ENCODE data around the gene FBXW12.
"Not testable (repeated sequence)": the region's sequence is repeated elsewhere in the genome, so short reads cannot be mapped to it uniquely, and the experiment has no call there.

The FBXW12 gene, protein sequence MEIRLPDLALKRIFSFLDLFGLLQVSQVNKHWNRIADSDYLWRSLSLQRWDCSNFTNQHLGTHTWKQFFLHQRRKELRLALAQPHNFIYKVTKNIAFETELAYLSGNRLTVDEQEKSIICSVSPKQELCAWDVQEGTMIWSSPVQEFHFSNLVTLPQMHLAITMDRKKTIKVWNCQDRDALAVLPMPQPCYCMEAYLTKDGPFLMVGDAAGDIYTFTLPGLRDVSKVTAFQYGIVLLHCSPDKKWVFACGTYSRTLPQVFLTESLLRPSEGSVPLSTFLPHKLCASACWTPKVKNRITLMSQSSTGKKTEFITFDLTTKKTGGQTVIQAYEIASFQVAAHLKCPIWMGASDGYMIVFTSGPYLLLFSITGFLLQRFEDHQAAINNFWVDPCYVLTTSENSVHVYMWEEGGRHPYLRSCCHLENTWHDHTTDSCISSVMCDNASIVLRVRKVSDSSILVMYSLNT

DNA sequence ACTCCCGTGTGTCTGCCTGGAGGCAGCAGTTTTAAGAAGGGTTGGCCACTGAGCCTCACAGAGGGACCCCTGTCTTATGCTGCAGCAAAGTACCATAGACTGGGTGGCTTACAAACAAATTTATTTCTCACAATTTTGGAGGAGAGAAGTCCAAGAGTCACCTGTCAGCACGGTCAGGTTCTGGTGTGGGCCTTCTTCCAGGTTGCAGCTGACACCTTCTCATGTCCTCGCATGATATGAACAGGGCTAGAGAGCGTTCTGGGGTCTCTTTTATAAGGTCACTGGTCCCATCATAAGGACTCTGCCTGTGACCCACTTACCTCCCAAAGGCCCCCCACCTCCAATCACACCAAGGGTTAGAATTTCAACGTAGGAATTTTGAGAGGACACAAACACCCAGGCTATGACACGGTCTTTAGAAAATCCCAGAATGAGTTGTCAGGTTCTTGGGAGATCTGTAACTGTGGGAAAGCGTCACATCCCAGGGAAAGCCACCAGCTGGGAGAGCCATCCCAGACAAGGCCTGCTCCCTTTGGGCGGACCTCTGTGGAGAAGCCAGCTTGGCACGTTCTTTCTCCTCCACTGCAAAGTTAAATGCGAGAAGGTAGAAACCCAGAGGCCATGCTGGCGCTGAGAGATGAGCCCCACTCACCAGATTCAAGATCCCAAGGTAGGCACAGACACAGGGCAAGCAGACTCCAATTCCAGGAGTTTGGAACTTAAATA lies at the start of gene FBXW12:
TSS of gene FBXW12 (plus strand) at position 569 of the 726 bp plus-strand sequence. CDS start 549 bp downstream, outside the sequence.
- no peak for DNase-seq

DNA sequence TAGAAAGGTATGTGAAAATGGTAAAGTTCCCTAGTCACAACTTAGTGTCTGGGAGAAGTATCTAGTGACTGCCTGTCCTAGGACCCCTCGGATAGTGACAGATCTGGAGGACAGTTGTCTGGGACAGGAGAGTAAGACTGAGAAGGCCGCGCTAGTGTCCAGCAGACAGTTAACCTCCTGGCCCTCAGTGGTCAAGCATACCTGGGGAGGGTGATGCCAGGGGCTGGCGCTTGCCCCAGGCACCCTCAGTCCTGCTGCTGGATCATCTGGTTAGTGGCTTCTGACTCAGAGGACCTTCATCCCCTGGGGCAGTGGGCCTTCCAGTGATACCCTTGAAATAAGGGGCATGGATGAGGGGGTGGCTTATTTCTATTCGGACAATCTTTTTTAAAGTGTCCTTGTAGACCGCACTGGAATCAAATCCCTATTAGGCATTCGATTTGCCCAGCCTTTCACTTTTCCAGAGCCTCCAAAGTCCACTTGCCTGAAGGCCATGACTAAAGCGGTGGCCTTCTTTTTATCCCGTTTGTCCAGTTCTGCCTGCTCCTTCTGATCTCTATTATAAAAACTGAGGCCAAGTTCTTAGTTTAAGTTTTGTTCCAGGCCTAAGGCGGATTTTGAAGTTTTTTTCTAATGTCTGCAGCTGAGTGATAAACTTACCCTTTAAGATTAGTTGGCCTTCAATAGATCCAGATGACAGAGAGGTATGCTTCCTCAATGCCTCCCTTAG lies 40.1 kb upstream of the FBXW12 start:
- not testable (repeated sequence) for DNase-seq

GRCh38 chr3:48333346-48334245 lies 38.4 kb upstream of the FBXW12 start, which contains the start of gene SPINK8:
TSS of gene SPINK8 (minus strand) at chr3:48333661. CDS start at chr3:48328341, 5,320 bp downstream.
- not testable (repeated sequence) for DNase-seq

DNA sequence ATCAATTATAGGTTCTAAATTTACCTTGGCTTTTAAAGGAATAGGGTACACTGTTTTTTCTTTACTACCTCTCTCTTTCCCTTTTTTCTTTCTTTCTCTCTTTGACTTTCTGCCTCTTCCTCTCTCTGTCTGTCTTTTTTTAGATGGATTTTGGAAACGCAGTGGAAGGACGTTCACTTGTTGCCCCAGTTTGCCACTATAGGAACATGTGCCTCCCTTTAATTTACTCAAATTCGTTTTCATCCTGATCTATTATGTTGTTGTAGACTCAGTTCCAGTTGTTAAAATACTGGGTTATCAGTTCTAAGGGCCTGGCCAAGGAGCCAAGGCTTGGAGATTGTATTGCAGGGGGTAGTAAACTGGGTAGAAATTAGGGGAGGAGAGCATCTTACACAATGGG lies 37.4 kb upstream of the FBXW12 start:
- DNase-seq = no peak

DNA sequence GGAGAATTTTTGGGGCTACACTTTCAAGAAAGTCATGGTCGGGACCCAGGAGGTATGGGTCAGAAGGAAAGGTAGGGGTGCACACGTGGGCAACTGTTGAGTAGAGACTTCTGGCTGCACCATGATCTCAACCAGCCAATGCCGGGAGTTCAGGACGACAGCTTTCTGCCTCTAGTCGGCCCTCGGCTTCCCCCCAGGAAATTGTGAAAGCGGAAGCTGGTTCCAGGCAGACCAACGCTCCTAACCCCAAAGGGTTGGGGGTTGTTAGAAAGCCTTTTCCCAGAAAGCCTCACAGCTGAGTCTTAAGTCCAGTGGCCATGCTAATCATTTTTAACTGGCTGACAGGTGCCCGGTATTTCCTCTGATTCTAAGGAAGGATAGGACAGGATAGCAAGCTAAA lies 36.7 kb upstream of the FBXW12 start:
- not testable (repeated sequence) for DNase-seq

GRCh38 chr3:48337536-48337935 lies 34.5 kb upstream of the FBXW12 start:
- DNase-seq = not testable (repeated sequence)

- DNase-seq = no peak
Measured at GRCh38 chr3:48338635-48339034, 33.4 kb upstream of the FBXW12 start.

DNA sequence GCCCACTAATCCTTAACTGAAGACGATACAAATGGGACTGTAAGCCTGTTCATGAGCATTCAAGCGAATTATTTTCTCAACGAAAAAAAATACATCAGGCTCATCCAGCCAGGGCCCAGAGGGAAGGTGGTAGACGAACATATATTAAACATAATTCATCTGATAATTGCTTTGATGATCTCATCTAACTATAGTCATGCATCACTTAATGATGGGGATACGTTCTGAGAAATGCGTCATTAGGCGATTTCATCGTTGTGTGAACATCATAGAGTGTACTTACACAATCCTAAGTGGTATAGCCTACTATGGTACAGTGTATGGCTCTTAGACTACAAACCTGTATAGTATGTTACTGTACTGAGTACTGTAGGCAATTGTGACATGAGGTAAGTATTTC lies 28.6 kb upstream of the FBXW12 start:
- no peak for DNase-seq

DNA sequence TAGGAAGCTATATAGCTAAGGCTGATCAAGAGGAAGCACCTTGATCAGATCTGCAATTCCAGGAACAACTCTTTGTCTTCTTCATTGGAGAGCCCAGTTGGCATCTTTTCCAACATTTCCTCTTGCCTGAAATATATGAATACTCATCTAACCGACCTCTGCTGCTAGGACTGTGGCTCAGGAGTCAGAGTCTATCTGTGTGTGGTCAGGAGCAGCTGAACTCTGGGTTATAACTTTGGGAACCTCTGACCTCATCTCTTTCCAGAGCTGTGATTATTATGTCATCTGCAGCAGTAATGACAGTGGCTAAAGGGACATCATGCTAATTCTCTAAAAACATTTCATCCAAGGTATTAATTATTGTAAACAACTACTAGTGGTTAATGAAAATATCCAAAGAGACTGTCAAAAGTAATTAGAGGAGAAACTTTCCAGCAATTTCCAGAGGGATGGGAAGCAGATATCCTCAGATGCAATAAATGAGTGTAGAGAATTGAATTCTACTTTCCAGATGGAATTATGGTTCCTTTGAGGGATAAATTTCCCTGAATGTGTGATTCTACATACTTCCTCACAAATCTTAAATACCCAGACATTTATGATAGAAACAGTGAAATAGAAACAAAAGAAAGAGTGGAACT lies 27.0 kb upstream of the FBXW12 start:
- no peak for DNase-seq

DNA sequence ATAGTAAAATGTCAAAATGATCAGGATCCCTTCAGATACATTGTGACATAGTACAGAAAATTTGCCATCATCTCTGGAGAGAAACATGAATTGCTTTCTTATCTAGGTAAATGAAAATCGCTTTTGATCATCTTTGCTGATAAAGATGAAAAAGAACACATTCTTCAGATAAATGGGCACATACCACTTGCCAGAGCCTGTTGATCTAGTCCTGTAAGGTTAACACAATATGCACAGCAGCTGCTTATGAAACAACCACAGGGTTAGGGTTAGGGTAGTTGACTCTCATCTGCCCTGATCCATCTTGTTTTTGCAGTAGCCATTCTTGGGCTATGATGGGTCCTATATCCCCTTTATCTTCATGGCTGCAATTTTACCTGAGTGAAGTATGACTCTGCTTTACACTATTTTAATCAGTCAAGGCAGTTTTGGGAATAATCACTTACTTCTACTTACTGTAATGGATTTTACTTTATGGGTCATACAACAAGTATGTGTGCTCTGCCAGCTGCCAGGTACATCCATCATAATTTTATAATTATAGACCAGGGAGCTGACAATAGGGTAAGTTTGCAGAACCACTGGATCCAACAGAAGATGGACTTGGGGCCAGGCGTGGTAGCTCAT lies 26.0 kb upstream of the FBXW12 start:
- no peak for DNase-seq

DNA sequence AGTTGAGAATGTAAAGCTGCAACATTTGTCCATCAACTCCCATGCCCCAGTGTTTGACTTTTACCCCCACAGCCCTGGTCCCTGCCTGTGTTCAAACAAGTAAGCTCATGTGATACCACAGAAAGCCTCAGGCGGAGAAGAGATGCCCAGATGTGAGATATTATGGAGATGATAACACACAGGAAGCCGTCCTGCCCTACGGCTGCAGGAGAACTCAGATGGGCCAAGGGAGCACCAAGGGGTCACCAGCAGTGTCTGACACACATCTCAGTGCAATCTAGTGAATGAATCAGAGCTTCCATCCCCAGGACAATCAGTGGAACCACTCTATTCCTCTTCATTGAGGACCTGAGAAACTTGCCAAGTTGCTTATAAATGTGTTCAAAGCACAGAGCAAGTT lies 24.5 kb upstream of the FBXW12 start:
- no peak for DNase-seq

- no peak for DNase-seq
Measured at GRCh38 chr3:48352546-48352945, 19.5 kb upstream of the FBXW12 start.

DNA sequence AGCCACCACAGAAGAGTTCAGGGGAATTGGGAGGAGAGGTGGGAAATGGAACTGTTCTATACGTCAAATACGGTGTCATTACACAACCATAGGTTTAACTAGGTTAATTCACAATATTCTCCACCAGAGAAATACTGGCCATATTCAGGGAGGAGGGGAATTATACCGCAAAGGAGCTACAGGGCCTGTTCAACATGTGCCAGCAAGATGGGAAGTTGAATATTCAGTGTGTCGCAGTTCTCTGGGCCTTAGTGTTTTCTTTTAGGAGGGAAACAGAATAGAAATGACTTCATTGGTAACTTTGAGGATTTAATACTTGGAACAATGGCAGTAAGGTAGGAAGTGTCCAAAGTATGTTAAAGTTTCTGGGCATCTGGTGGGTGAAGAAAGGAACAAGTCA lies 18.0 kb upstream of the FBXW12 start:
- DNase-seq = no peak

GRCh38 chr3:48356419-48356818 lies 15.6 kb upstream of the FBXW12 start:
- DNase-seq = no peak

DNA sequence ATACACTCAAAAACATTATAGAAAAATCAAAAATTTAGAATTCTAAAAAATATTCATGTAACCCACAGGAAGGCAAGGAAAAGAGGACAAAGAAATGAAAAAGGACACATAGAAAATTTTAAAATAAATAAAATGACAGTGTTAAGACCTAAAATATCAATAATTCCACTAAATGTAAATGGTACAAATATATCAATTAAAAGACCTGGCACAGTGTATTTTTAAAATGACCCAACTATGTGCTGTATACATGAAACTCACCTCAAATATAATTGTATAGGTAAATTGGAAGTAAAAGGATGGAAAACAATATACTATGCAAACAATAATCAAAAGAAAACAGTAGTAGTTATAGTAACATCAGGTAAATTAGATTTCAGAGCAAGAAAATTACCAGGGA lies 10.1 kb upstream of the FBXW12 start:
- no peak for DNase-seq

- DNase-seq = no peak
Measured at GRCh38 chr3:48364840-48365239, 7.2 kb upstream of the FBXW12 start.

DNA sequence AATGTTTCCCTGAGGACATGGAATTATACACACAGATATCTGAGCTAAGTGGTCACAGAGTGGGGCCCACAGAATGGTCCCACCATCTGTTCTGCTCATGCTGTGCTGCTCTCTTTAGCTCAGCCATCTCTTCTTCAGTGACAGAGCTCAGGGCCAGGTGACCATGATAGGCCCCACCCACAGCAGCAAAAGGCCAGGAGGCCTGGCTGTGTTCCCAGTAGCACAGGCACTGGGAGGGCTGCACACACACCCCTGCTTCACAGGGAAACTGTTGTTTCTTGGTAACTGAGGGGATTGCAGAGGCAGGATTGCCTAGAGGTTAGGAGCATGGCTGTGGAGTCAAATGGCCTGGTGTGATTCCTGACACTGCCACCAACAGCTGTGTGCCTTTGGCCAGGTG lies 4.8 kb upstream of the FBXW12 start:
- no peak for DNase-seq

- no peak for DNase-seq
Measured at GRCh38 chr3:48369693-48370332, 2.2 kb upstream of the FBXW12 start.

DNA sequence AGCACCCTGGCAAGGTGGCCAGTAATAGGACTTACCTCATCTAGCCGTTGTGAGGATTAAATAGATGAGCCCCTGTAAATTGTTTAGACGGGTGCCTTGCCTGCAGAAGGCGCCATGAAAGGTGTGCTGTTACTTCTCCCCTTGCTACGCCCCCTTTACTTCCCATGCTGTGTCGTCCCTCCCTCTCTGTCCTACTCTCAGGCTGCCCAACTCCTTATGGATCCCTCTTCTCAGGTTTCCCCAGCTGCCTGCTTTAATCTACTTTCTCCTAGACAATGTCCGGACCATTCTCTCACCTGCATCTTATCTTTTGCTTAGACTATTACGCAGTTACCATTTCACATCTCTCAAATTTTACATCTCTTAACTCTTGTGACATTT lies 1.7 kb upstream of the FBXW12 start:
- no peak for DNase-seq

DNA sequence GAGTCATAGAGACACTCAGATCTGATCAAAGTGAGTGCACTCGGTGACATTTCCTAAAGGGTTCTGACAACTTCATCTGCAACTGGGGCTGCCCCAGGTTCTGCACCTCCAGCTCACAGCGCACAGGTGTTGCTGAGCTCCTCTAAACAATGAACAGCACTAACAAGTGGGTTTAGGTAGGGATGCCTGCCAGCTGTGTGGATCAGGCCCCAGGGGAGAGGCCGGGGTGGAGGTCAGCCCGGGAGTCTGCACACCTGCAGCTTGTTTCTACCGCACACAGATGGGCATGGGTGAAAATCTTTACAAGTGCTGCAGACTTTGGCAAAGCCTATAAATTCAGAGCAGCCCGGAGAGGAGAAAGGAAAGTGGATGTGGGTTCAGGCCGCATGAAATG lies 355 bp downstream of the FBXW12 start:
- DNase-seq = no peak
